ENCODE measurements around the gene CBFA2T3.

DNA sequence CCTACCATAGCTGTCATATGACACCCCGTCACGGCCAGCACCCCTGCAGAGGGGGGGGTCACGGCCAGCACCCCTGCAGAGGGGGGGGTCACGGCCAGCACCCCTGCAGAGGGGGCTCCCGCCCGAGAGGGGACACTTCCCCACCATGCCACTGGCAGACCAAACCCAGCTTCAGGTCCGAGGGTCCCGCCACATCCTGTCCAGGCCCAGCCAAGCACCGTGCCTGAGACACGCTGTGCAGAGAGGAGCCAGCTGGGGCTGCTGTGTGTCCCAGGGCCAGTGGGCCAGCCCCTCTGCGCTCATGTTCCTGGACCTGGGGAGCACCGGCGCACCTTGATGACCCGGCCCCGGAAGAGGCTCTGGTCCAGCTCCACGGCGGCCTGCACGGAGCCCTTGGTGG lies 112.5 kb downstream of the CBFA2T3 start:
- TF ChIP-seq POLR2A (IDR thresholded peaks at IDR 0.05) = no peak
- TF ChIP-seq, protein P1, sequence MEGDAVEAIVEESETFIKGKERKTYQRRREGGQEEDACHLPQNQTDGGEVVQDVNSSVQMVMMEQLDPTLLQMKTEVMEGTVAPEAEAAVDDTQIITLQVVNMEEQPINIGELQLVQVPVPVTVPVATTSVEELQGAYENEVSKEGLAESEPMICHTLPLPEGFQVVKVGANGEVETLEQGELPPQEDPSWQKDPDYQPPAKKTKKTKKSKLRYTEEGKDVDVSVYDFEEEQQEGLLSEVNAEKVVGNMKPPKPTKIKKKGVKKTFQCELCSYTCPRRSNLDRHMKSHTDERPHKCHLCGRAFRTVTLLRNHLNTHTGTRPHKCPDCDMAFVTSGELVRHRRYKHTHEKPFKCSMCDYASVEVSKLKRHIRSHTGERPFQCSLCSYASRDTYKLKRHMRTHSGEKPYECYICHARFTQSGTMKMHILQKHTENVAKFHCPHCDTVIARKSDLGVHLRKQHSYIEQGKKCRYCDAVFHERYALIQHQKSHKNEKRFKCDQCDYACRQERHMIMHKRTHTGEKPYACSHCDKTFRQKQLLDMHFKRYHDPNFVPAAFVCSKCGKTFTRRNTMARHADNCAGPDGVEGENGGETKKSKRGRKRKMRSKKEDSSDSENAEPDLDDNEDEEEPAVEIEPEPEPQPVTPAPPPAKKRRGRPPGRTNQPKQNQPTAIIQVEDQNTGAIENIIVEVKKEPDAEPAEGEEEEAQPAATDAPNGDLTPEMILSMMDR (IDR thresholded peaks at IDR 0.05 in 4 of 5, conservative IDR thresholded peaks at IDR 0.05 in 1 of 5) = no peak
